PFSK-1 (cell line): ENCODE measurements around the gene MRAS.

Experiments used
- FOXP2 ChIP-seq: optimal IDR thresholded peaks from 2 replicates; pipeline ENCODE3; 2011; ENCODE audit warnings: borderline replicate concordance, control low read depth, inconsistent platforms; ENCODE audit not compliant: insufficient read depth; ENCODE audit errors: extremely low read length, extremely low read depth
- POLR2AphosphoS5 ChIP-seq: IDR thresholded peaks from 2 replicates; pipeline ENCODE4 v1.6.1; 2012; ENCODE audit warnings: low read depth, mild to moderate bottlenecking, control low read depth, low read length, moderate library complexity
- SIN3A ChIP-seq: IDR thresholded peaks from 2 replicates; pipeline ENCODE4 v1.6.1; 2012; ENCODE audit warnings: mild to moderate bottlenecking, low read length, moderate library complexity, borderline replicate concordance; ENCODE audit not compliant: insufficient read depth
- TAF1 ChIP-seq: IDR thresholded peaks from 2 replicates; pipeline ENCODE4 v1.6.1; 2012; ENCODE audit warnings: low read length, control low read depth, borderline replicate concordance; ENCODE audit not compliant: insufficient read depth
- TF ChIP-seq, protein P1 (sequence below), 2 experiments: IDR thresholded peaks; 2 replicates each; pipeline versions ENCODE4 v1.6.1 to v1.8.0; 2011 to 2012; ENCODE audit warnings: low read depth in 2 of 2, low read length in 2 of 2, control low read depth in 1 of 2, inconsistent platforms in 1 of 2, mild to moderate bottlenecking in 1 of 2, moderate library complexity in 1 of 2; ENCODE audit not compliant: insufficient read depth in 1 of 2

The MRAS gene

GRCh38 chr3:138354376-138354775, 6.0 kb downstream of the MRAS start:
- TF ChIP-seq SIN3A: no peak
- TF ChIP-seq FOXP2: no peak
- TF ChIP-seq POLR2AphosphoS5: no peak
- no peak for TF ChIP-seq TAF1
- TF ChIP-seq, protein P1, sequence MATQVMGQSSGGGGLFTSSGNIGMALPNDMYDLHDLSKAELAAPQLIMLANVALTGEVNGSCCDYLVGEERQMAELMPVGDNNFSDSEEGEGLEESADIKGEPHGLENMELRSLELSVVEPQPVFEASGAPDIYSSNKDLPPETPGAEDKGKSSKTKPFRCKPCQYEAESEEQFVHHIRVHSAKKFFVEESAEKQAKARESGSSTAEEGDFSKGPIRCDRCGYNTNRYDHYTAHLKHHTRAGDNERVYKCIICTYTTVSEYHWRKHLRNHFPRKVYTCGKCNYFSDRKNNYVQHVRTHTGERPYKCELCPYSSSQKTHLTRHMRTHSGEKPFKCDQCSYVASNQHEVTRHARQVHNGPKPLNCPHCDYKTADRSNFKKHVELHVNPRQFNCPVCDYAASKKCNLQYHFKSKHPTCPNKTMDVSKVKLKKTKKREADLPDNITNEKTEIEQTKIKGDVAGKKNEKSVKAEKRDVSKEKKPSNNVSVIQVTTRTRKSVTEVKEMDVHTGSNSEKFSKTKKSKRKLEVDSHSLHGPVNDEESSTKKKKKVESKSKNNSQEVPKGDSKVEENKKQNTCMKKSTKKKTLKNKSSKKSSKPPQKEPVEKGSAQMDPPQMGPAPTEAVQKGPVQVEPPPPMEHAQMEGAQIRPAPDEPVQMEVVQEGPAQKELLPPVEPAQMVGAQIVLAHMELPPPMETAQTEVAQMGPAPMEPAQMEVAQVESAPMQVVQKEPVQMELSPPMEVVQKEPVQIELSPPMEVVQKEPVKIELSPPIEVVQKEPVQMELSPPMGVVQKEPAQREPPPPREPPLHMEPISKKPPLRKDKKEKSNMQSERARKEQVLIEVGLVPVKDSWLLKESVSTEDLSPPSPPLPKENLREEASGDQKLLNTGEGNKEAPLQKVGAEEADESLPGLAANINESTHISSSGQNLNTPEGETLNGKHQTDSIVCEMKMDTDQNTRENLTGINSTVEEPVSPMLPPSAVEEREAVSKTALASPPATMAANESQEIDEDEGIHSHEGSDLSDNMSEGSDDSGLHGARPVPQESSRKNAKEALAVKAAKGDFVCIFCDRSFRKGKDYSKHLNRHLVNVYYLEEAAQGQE (IDR thresholded peaks at IDR 0.05; ENCODE audit: insufficient read depth in 1 of 2, low read depth in 2 of 2, low read length in 2 of 2): no peak

GRCh38 chr3:138355071-138355470, 6.7 kb downstream of the MRAS start:
- TF ChIP-seq TAF1 (no peak), POLR2AphosphoS5 (no peak), SIN3A (no peak)
- TF ChIP-seq, protein P1 (IDR thresholded peaks at IDR 0.05; ENCODE audit: insufficient read depth in 1 of 2, low read depth in 2 of 2, low read length in 2 of 2): no peak

DNA sequence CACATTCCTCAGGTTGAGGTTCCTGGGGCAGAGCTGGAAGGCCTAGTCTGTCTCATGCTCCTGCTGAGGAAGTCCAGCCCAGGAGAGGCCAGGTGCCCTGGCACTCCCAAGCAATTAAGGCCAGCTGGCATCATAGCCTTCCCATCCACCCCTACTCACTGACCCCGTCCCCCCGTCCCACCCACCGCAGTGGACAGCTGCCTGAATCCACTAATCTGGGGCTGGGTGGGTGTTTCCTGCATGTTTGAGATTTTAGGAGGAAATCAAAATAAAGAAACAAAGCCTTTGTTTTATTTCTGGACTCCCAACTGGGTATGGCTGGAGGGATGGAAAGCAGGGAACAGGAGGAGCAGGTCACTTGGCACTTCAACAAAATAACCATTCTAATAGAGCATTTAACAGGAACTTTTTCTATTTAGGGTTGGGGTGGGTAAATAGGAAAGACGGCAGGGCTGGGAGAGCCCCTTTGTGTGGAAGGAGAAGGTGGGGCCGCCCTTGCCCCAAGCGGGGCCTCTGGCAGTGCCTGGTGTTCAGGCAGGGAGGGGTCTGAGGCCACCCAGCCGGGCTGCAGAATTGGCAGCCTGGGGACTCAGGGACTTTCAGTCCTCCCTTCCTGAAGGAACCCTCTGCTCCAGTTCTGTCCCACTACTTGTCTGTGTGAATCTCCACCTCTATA, 8.5 kb downstream of the MRAS start:
- TF ChIP-seq TAF1 (no peak), SIN3A (no peak), POLR2AphosphoS5 (no peak), FOXP2 (no peak)
- TF ChIP-seq, protein P1 (IDR thresholded peaks at IDR 0.05; ENCODE audit: insufficient read depth in 1 of 2, low read depth in 2 of 2, low read length in 2 of 2): no peak

GRCh38 chr3:138359148-138359918, 11.0 kb downstream of the MRAS start:
- no peak for TF ChIP-seq FOXP2

- TF ChIP-seq SIN3A: no peak
These were observed 11.8 kb downstream of the MRAS start for GRCh38 chr3:138359919-138360868.
